Spleen (tissue), 11 donors: ENCODE data around the gene CNTF. TPM values are rescaled to one million over a fixed set of nuclear protein-coding genes. Genes with fewer than 3 reads are reported as not detected.

ENCODE experiments used
- DNase-seq: peaks from one replicate; pipeline ENCODE4 v3.0.0-alpha.2; 2020
- H3K27ac ChIP-seq, 8 donors: fragments of 200-600 bp; sonication (generic) in 7 of 8; 1 replicate in 4 of 8; 2 replicates in 4 of 8; pipeline versions ENCODE4 v1.5.0 to v1.8.0; 2016 to 2021; ENCODE audit warnings: inconsistent platforms in 4 of 8, mild to moderate bottlenecking in 4 of 8, moderate library complexity in 1 of 8
- H3K27me3 ChIP-seq, 7 donors: fragments of 200-600 bp; sonication (generic) in 6 of 7; replicated peaks in 1 of 7; 1 replicate in 4 of 7; 2 replicates in 3 of 7; pipeline versions ENCODE4 v1.5.0 to v1.8.0; 2016 to 2021; ENCODE audit warnings: inconsistent platforms in 3 of 7, mild to moderate bottlenecking in 1 of 7
- H3K36me3 ChIP-seq, 6 donors: fragments of 200-600 bp; sonication (generic) in 5 of 6; 1 replicate in 4 of 6; 2 replicates in 2 of 6; pipeline versions ENCODE4 v1.5.0 to v1.8.0; 2016 to 2021; ENCODE audit warnings: inconsistent platforms in 2 of 6
- H3K4me1 ChIP-seq, 6 donors: fragments of 200-600 bp; sonication (generic) in 5 of 6; 1 replicate in 3 of 6; 2 replicates in 3 of 6; pipeline versions ENCODE4 v1.5.0 to v1.8.0; 2016 to 2021; ENCODE audit warnings: inconsistent platforms in 3 of 6
- H3K4me3 ChIP-seq, 8 donors: fragments of 200-600 bp; sonication (generic) in 7 of 8; 1 replicate in 4 of 8; 2 replicates in 4 of 8; pipeline versions ENCODE4 v1.5.0 to v1.8.0; 2016 to 2021; ENCODE audit warnings: inconsistent platforms in 4 of 8, mild to moderate bottlenecking in 4 of 8, moderate library complexity in 2 of 8
- H3K9me3 ChIP-seq, 8 donors: fragments of 200-600 bp; sonication (generic) in 7 of 8; 1 replicate in 4 of 8; 2 replicates in 4 of 8; pipeline versions ENCODE4 v1.5.0 to v1.8.0; 2016 to 2021; ENCODE audit warnings: inconsistent platforms in 4 of 8
- POLR2A ChIP-seq, 3 donors: fragments of 450-650 bp; IDR thresholded peaks; one replicate each; pipeline ENCODE4 v1.5.1; 2017; ENCODE audit warnings: antibody characterized with exemption in 3 of 3, mild to moderate bottlenecking in 1 of 3
- POLR2AphosphoS5 ChIP-seq, 3 donors: sonication (generic); formaldehyde crosslinking; IDR thresholded peaks; one replicate each; pipeline ENCODE4 v1.5.1; 2017; ENCODE audit warnings: antibody characterized with exemption in 3 of 3
- WGBS, 5 donors: extraction: QIAGEN DNeasy Blood & Tissue Kit in 3 of 5; methylation state at CpG; one replicate each; pipeline versions ENCODE4 v1.1.5 to v1.1.7; 2013 to 2018; 5-methylcytosine and 5-hydroxymethylcytosine counted together
- intact Hi-C: fragments of 100-400 bp; cut with DNase I; formaldehyde crosslinking; loops from one replicate; pipeline ENCODE4 v1.15.0; 2023; ENCODE audit warnings: low total_unique reads
- polyA plus RNA-seq, 3 donors: library from polyadenylated mRNA; stranded (reverse); fragments of 200-250 nt; gene quantifications; one replicate each; pipeline ENCODE4 v1.2.1, GENCODE V29; 2013
- total RNA-seq, 7 donors: library from RNA; depleted of rRNA in 3 of 7; stranded (reverse); fragments of >200 nt in 3 of 7; fragmentation: NEBNext Ultra II Directional in 4 of 7; extraction: Animal tissue kit (Norgen Biotek cat#: 25700) in 4 of 7; gene quantifications; one replicate each; pipeline versions ENCODE4 v1.1.0 to v1.2.1, GENCODE V29; 2016 to 2021
- TF ChIP-seq, protein P1 (sequence below), 11 experiments: fragments of 200-600 bp in 7 of 11; fragments of 450-650 bp in 4 of 11; sonication (generic) in 4 of 11; IDR thresholded peaks in 8 of 11; conservative IDR thresholded peaks in 3 of 11; 1 replicate in 7 of 11; 2 replicates in 4 of 11; pipeline versions ENCODE4 v1.4.0 to v1.8.0; 2016 to 2021; ENCODE audit warnings: antibody characterized with exemption in 11 of 11, inconsistent platforms in 4 of 11, mild to moderate bottlenecking in 1 of 11
- donor health status: healthy with polysubstance abuse.
- donor health status: DM: no; HTN: no; CAD: no; lungs with moderate emphysema.
- donor health status: DM: no; HTN: no; CAD: no.
- donor health status: Bipolar disorder and iron deficiency.
- donor health status: healthy.
- donor health status: DM: no; HTN: no; CAD: no.
- donor health status: DM: yes; HTN: yes; CAD: no.

The CNTF gene
- total and polyA plus RNA-seq, 10 donors = 0.09 to 3.7 (median 1.4) TPM

GRCh38 chr11:58580311-58580710, 42.2 kb upstream of the CNTF start:
- Histone ChIP-seq H3K27me3 (no peaks in the 10 kb centered on the region), H3K4me1 (peaks cover 47 to 80% (median 76%) of the 10 kb centered on the region in 6 donors), H3K9me3 (no peaks in the 10 kb centered on the region), H3K27ac (peak overlapping the region; percentile 98 to 100 (median 100)), H3K36me3 (peaks cover 0 to 16% (median 0%) of the 10 kb centered on the region in 6 donors), H3K4me3 (peak overlapping the region in 7 of 8 donors; percentile 81 to 99 (median 95))
- intact Hi-C loops = no loop called here
- TF ChIP-seq, protein P1, sequence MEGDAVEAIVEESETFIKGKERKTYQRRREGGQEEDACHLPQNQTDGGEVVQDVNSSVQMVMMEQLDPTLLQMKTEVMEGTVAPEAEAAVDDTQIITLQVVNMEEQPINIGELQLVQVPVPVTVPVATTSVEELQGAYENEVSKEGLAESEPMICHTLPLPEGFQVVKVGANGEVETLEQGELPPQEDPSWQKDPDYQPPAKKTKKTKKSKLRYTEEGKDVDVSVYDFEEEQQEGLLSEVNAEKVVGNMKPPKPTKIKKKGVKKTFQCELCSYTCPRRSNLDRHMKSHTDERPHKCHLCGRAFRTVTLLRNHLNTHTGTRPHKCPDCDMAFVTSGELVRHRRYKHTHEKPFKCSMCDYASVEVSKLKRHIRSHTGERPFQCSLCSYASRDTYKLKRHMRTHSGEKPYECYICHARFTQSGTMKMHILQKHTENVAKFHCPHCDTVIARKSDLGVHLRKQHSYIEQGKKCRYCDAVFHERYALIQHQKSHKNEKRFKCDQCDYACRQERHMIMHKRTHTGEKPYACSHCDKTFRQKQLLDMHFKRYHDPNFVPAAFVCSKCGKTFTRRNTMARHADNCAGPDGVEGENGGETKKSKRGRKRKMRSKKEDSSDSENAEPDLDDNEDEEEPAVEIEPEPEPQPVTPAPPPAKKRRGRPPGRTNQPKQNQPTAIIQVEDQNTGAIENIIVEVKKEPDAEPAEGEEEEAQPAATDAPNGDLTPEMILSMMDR (IDR thresholded peaks at IDR 0.05 in 8 of 11, conservative IDR thresholded peaks at IDR 0.05 in 3 of 11) = no peak
- no peak for TF ChIP-seq POLR2AphosphoS5 (IDR thresholded peaks at IDR 0.05)
- no peak for TF ChIP-seq POLR2A (IDR thresholded peaks at IDR 0.05)
- WGBS, 5 donors = 4 to 10% (median 4%) methylated on average over 2 of the region's 2 CpGs
- no peak for DNase-seq

- TF ChIP-seq, protein P1 (IDR thresholded peaks at IDR 0.05 in 8 of 11, conservative IDR thresholded peaks at IDR 0.05 in 3 of 11) = no peak
- TF ChIP-seq POLR2A (IDR thresholded peaks at IDR 0.05) (no peak), POLR2AphosphoS5 (IDR thresholded peaks at IDR 0.05) (no peak)
- peaks cover 0 to 37% (median 2%) of the 10 kb centered on the region in 6 donors for H3K36me3 ChIP-seq
- H3K9me3 ChIP-seq = no peaks in the 10 kb centered on the region
- H3K4me1 ChIP-seq = peaks cover 34 to 80% (median 70%) of the 10 kb centered on the region in 6 donors
- intact Hi-C loops = no loop called here
- WGBS, 5 donors = 77 to 84% (median 80%) methylated on average over 1 of the region's 1 CpG
- H3K4me3 ChIP-seq = no peak overlapping the region
- no peak for DNase-seq
- no peak overlapping the region for H3K27ac ChIP-seq
- H3K27me3 ChIP-seq = no peaks in the 10 kb centered on the region
Measured at GRCh38 chr11:58582437-58582836, 40.0 kb upstream of the CNTF start.

DNA sequence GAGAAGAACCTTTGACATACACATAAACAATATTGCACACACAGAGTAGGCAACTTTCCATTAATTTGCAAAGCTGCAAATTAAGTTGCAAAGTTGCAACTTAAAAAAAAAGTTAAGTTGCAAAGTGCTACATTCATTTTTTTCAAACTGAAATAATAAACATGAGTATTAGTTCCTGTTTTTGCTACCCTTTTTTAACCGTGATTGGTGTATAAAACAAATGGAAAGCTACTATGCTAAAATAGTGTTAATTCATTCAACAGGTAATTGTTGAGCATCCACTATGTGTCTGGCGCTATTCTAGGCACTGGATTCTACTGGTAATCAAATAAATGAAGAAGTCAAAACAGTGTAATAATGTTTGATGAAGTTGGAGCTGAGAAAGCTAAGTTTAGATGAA, 35.5 kb upstream of the CNTF start:
- WGBS, 5 donors = 61 to 72% (median 65%) methylated on average over 2 of the region's 2 CpGs
- no peak overlapping the region for H3K27ac ChIP-seq
- H3K27me3 ChIP-seq = no peaks in the 10 kb centered on the region
- no peaks in the 10 kb centered on the region for H3K9me3 ChIP-seq
- peaks cover 16 to 69% (median 50%) of the 10 kb centered on the region in 6 donors for H3K4me1 ChIP-seq
- TF ChIP-seq, protein P1 (IDR thresholded peaks at IDR 0.05 in 8 of 11, conservative IDR thresholded peaks at IDR 0.05 in 3 of 11) = no peak
- no peak for TF ChIP-seq POLR2AphosphoS5 (IDR thresholded peaks at IDR 0.05)
- TF ChIP-seq POLR2A (IDR thresholded peaks at IDR 0.05) = no peak
- peaks cover 0 to 52% (median 2%) of the 10 kb centered on the region in 6 donors for H3K36me3 ChIP-seq
- intact Hi-C loops = no loop called here
- no peak overlapping the region for H3K4me3 ChIP-seq
- no peak for DNase-seq

DNA sequence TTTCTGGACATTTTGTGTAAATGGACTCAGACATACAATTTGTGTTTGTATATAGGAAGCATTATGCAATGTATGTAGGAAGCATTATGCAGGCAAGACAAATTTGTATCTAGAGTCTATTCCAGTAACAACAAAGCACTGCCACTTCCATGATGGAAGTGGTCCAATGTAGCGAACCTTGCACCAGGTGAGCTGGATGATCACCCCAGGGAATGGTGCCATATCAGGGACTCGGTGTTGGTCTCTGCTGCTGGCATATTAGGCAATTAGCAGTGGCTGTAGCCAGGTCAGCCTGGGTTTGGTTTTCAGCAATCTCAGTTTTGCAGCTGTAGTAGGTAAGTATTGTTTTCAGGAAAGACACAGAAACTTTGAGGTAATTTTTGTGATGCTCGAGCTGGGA, 30.8 kb upstream of the CNTF start:
- H3K27me3 ChIP-seq = no peaks in the 10 kb centered on the region
- TF ChIP-seq, protein P1 (IDR thresholded peaks at IDR 0.05 in 8 of 11, conservative IDR thresholded peaks at IDR 0.05 in 3 of 11) = no peak
- TF ChIP-seq POLR2AphosphoS5 (IDR thresholded peaks at IDR 0.05) (no peak), POLR2A (IDR thresholded peaks at IDR 0.05) (no peak)
- H3K27ac ChIP-seq = no peak overlapping the region
- WGBS, 5 donors = 94 to 97% (median 96%) methylated on average over 3 of the region's 3 CpGs
- no peak overlapping the region for H3K4me3 ChIP-seq
- H3K9me3 ChIP-seq = no peaks in the 10 kb centered on the region
- peaks cover 0 to 51% (median 17%) of the 10 kb centered on the region in 6 donors for H3K4me1 ChIP-seq
- no peak for DNase-seq
- intact Hi-C loops = no loop called here
- peaks cover 0 to 65% (median 2%) of the 10 kb centered on the region in 6 donors for H3K36me3 ChIP-seq
